ENCODE results near the gene TMEM80. TPM values are rescaled to one million over a fixed set of nuclear protein-coding genes. Genes with fewer than 3 reads are reported as not detected.

Gene TMEM80
- total RNA-seq, 4 donors from 2014 or later, result 57.3 to 103 (median 67.7) TPM

DNA sequence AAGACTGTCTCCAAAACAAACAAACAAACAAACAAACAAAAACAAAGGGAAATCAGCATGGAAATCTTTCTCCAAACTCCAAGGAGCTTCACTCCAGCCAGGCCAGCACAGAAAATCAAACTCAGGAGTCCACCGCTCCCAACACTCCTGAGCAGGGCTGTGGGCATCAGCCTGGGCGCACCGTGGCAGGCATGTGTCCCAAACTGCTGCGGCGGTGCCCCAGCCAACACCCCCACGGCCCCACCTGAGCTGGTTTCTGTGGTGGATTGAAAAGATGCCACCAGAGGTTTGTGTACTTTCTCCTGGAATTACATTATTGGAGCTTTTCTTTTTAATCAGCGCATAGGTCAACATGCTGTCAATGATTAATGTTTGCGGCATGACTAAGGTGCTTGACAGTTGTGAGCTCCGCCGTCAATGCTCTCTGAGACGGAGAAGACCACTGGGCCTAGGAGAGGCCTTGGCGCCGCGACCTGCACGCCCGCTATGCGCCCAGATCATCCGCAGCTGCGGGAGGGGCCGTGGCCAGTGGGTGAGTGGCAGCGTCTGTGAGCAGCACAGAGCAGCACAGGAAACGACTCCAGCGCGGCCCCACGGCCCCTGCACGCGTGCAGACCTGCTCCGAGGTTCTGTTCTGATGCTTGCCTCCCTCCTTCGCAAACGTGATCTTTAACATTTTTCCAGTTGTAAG, 40.4 kb upstream of the TMEM80 start:
- H3K27ac ChIP-seq, result no peak overlapping the region
- no peak for DNase-seq
- 94% methylated on average over 30 of the region's 30 CpGs for WGBS, 2 donors
- TF ChIP-seq, protein P1, sequence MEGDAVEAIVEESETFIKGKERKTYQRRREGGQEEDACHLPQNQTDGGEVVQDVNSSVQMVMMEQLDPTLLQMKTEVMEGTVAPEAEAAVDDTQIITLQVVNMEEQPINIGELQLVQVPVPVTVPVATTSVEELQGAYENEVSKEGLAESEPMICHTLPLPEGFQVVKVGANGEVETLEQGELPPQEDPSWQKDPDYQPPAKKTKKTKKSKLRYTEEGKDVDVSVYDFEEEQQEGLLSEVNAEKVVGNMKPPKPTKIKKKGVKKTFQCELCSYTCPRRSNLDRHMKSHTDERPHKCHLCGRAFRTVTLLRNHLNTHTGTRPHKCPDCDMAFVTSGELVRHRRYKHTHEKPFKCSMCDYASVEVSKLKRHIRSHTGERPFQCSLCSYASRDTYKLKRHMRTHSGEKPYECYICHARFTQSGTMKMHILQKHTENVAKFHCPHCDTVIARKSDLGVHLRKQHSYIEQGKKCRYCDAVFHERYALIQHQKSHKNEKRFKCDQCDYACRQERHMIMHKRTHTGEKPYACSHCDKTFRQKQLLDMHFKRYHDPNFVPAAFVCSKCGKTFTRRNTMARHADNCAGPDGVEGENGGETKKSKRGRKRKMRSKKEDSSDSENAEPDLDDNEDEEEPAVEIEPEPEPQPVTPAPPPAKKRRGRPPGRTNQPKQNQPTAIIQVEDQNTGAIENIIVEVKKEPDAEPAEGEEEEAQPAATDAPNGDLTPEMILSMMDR (IDR thresholded peaks at IDR 0.05), result no peak
- TF ChIP-seq POLR2A (IDR thresholded peaks at IDR 0.05), result no peak
- H3K36me3 ChIP-seq, result peaks cover 7 to 9% of the 10 kb centered on the region in 2 donors
- no peaks in the 10 kb centered on the region for H3K4me1 ChIP-seq
- intact Hi-C loops (cut with DNase I), result no loop called here
- H3K9me3 ChIP-seq, result no peaks in the 10 kb centered on the region
- H3K27me3 ChIP-seq, result no peaks in the 10 kb centered on the region
- H3K4me3 ChIP-seq (replicated peaks in 1 of 3), result no peak overlapping the region

DNA sequence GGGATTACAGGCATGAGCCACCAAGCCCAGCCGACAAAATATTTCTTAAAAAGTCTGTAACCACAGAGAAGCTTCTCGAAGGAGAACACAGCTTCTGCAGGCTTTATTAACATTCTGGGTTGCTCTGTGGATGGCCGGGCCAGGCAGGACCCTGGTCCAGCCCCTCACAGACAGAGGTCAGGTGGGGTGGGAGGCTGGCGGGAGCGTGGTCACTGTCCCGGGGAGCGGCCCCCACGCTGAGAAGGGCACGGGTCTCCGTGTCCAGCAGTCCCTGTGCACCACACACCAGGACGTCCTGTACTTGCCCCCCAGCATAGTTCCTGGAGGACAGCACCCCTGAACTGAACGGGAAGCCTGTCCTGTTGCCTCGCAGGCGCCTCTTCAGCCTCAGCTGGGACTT, 39.2 kb upstream of the TMEM80 start:
- Histone ChIP-seq H3K9me3 (no peaks in the 10 kb centered on the region), H3K36me3 (peaks cover 5 to 6% of the 10 kb centered on the region in 2 donors), H3K27me3 (no peaks in the 10 kb centered on the region), H3K4me3 (replicated peaks in 1 of 3) (no peak overlapping the region), H3K27ac (no peak overlapping the region), H3K4me1 (no peaks in the 10 kb centered on the region)
- no peak for DNase-seq
- 94% methylated on average over 9 to 14 of the region's 14 CpGs for WGBS, 2 donors
- intact Hi-C loops (cut with DNase I), result no loop called here
- no peak for TF ChIP-seq POLR2A (IDR thresholded peaks at IDR 0.05)

DNA sequence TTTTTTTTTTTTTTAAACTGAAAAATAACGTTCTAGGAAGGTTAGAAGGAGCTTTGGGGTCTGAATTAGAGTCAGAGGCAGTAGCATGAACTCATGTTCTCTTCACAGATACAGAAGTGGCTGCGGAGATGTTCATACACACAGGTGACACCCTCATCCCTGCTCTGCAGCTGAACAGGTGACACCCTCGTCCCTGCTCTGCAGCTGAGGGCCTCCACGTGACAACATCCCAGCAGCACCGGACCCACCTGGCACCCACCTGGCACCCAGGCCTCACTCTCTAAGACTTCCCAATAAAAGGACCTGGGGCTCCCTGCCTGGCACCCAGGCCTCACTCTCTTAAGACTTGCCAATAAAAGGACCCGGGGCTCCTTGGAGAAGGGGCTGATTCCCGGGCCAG, 38.8 kb upstream of the TMEM80 start:
- Histone ChIP-seq H3K36me3 (peaks cover 5 to 6% of the 10 kb centered on the region in 2 donors), H3K27me3 (no peaks in the 10 kb centered on the region), H3K9me3 (no peaks in the 10 kb centered on the region), H3K4me1 (no peaks in the 10 kb centered on the region), H3K27ac (no peak overlapping the region), H3K4me3 (replicated peaks in 1 of 3) (no peak overlapping the region)
- intact Hi-C loops (cut with DNase I), result no loop called here
- DNase-seq, result no peak
- WGBS, 2 donors, result 89 to 93% methylated on average over 7 of the region's 7 CpGs
- TF ChIP-seq, protein P1 (IDR thresholded peaks at IDR 0.05), result no peak
- no peak for TF ChIP-seq POLR2A (IDR thresholded peaks at IDR 0.05)

DNA sequence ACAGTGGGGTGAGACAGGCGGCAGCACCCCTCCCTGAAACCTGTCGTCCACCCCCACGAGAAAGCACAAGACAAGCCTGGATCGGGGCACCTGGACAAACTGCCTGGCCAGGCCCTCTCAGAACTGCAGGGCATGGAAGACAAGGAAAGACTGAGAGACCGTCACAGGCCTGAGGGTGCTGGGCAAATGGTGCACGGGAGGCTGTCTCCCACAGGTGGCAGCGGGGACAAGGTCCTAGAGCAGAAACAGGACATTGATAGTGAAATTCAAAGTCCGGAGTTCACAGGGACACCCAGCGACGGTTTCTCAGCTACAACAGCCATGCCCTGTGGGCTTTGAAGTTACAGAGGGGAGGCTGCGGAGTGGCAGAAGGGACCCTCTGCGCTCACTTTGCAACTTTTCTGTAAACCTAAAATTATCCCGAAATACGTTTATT, 37.9 kb upstream of the TMEM80 start:
- H3K4me1 ChIP-seq, result no peaks in the 10 kb centered on the region
- DNase-seq, result no peak
- H3K27me3 ChIP-seq, result no peaks in the 10 kb centered on the region
- intact Hi-C loops (cut with DNase I), result no loop called here
- no peaks in the 10 kb centered on the region for H3K9me3 ChIP-seq
- WGBS, 2 donors, result 91 to 92% methylated on average over 12 to 14 of the region's 14 CpGs
- H3K4me3 ChIP-seq (replicated peaks in 1 of 3), result no peak overlapping the region
- no peak overlapping the region for H3K27ac ChIP-seq
- H3K36me3 ChIP-seq, result peaks cover 5 to 6% of the 10 kb centered on the region in 2 donors
- TF ChIP-seq POLR2A (IDR thresholded peaks at IDR 0.05), result no peak
- TF ChIP-seq, protein P1 (IDR thresholded peaks at IDR 0.05), result no peak

DNA sequence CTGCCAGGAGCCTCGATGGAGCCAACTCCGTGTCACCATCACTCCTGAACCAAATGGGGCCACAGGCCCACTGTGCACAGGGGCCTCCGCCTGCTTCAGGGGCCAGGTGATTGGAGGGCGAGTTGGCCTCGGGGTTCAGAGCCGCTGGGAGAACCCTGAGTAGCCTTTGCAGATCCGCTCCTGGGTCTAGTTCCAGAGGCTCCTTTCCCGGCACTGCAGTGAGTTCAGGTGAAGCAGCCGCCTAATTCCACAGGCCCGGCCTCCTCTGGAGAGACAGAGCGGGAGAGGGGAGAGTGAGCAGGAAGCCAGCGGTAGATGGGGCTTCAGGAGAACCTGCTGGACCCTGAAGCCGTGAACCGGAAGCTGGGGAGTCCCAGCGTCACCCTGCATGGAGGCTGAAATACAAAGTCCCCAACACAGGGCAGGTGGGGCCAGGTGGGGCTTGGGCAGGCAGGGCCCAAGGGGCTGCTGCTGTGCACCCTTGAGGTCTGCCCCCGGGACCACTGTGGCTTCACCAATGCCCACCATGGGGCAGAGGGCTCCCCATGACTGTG, 36.0 kb upstream of the TMEM80 start:
- H3K36me3 ChIP-seq, result peaks cover 0 to 12% of the 10 kb centered on the region in 2 donors
- no peaks in the 10 kb centered on the region for H3K4me1 ChIP-seq
- H3K27me3 ChIP-seq, result no peaks in the 10 kb centered on the region
- TF ChIP-seq, protein P1 (IDR thresholded peaks at IDR 0.05), result no peak
- TF ChIP-seq POLR2A (IDR thresholded peaks at IDR 0.05), result no peak
- H3K4me3 ChIP-seq (replicated peaks in 1 of 3), result no peak overlapping the region
- intact Hi-C loops (cut with DNase I), result loop anchor here (10.0 kb wide), 1 partner anchor 65 kb away; no protein-coding TSS in a partner anchor
- DNase-seq, result no peak
- no peak overlapping the region for H3K27ac ChIP-seq
- 97% methylated on average over 14 to 15 of the region's 16 CpGs for WGBS, 2 donors
- H3K9me3 ChIP-seq, result no peaks in the 10 kb centered on the region
